VCaP (cell line): ENCODE data around the gene ADARB2.

Experiments
- H3K27ac ChIP-seq: fragments of 450-650 bp; 2 replicates; pipeline ENCODE4 v1.5.1; 2017
- TF ChIP-seq, protein P1 (sequence below): fragments of 450-650 bp; conservative IDR thresholded peaks from 2 replicates; pipeline ENCODE4 v1.5.1; 2017; ENCODE audit warnings: mild to moderate bottlenecking, moderate library complexity

Gene ADARB2

DNA sequence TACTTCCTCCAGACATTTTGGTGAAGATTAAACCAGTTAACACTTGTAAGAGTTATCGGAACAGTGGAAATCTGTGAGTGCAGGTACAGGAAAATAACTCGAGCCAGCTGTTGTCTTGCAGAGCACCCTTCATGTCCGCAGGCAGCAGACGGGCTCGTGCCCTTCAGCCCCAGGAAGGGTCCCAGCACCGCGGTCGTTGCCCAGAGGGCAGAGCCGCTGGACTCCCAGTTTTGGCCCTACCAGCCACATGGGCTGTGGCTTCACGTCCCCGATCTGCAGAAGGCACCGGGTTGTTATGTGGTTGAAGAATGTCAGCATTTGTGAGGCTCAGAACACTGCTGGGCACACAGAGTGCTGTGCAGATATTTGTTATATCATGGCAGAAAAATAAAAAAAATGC lies 7.2 kb upstream of the ADARB2 start:
- TF ChIP-seq, protein P1, sequence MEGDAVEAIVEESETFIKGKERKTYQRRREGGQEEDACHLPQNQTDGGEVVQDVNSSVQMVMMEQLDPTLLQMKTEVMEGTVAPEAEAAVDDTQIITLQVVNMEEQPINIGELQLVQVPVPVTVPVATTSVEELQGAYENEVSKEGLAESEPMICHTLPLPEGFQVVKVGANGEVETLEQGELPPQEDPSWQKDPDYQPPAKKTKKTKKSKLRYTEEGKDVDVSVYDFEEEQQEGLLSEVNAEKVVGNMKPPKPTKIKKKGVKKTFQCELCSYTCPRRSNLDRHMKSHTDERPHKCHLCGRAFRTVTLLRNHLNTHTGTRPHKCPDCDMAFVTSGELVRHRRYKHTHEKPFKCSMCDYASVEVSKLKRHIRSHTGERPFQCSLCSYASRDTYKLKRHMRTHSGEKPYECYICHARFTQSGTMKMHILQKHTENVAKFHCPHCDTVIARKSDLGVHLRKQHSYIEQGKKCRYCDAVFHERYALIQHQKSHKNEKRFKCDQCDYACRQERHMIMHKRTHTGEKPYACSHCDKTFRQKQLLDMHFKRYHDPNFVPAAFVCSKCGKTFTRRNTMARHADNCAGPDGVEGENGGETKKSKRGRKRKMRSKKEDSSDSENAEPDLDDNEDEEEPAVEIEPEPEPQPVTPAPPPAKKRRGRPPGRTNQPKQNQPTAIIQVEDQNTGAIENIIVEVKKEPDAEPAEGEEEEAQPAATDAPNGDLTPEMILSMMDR: no peak
- no peak overlapping the region for H3K27ac ChIP-seq

DNA sequence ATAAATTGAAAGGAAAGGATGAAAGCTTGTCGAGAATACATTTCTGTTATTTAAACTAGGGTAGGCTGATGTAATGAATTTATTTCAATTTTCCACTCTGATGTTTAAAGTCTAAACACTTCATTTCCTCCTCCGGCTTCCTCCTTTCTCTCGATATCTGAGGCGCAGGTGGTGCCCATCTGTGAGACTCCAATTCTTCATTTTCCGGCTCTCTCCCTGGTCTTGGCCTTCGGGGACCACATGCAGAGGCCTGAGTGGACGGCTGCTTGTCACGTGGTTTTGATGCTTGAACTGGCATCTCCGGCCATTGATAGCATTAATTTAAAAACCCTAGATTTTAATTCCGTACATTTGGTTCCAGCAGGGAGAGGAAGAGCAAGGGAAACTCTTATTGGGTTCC lies 5.8 kb upstream of the ADARB2 start:
- no peak overlapping the region for H3K27ac ChIP-seq
- TF ChIP-seq, protein P1: no peak

GRCh38 chr10:1741450-1741849 lies 4.1 kb upstream of the ADARB2 start:
- H3K27ac ChIP-seq: no peak overlapping the region
- TF ChIP-seq, protein P1: no peak

DNA sequence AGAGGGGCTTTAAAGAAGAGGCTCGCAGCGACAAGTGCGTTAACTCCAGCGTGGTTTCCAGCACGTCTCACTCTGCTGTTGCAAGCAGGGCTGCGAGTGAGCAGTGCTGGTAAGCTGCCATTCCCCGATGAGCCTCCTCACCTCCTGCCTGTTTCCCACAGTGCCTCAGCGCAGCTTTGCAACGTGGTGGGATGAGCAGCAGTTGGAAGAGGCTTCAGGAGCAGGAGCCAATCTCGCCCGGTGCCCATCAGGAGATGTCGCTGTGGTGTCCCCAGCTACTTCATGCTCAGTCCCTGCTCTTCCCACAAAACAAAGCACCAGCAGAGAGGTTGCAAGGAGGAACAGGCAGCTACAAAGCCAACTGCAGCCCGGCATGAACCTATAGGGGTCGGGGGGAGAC lies 2.4 kb upstream of the ADARB2 start:
- no peak overlapping the region for H3K27ac ChIP-seq
- TF ChIP-seq, protein P1: no peak

DNA sequence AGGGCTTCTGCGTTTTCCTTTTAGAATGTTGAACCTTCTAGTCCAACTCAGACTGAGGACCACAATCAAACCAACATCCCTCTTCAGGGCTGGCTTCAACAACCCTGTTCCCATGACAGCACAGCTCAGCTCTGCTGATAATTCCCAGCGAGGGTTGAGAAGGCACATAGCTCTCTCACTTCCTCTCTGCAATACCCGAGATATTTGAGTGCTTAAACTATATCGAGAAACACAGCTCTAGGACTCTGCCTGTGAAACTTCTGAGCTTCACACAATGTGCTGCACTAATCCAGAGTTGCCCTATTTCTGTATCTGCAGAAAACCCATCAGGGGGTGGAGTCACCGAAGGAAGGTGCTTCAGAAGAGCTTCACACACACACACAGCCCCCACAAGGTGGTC lies 1.6 kb upstream of the ADARB2 start:
- TF ChIP-seq, protein P1: no peak
- H3K27ac ChIP-seq: no peak overlapping the region

DNA sequence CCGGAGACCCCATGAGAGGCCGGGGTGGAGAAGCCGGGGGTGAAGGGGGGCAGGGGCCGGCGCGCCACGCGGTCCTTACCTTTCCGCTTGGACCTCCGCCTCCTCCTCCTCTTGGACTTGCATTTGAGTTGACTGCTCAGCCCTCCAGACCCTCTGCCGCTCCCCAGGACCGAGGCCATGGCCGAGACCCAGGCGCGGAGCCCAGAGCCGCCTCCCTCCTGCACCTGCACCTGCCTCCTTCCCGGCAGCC lies 428 bp downstream of the ADARB2 start:
- H3K27ac ChIP-seq: peak overlapping the region; percentile 93
- TF ChIP-seq, protein P1: no peak

DNA sequence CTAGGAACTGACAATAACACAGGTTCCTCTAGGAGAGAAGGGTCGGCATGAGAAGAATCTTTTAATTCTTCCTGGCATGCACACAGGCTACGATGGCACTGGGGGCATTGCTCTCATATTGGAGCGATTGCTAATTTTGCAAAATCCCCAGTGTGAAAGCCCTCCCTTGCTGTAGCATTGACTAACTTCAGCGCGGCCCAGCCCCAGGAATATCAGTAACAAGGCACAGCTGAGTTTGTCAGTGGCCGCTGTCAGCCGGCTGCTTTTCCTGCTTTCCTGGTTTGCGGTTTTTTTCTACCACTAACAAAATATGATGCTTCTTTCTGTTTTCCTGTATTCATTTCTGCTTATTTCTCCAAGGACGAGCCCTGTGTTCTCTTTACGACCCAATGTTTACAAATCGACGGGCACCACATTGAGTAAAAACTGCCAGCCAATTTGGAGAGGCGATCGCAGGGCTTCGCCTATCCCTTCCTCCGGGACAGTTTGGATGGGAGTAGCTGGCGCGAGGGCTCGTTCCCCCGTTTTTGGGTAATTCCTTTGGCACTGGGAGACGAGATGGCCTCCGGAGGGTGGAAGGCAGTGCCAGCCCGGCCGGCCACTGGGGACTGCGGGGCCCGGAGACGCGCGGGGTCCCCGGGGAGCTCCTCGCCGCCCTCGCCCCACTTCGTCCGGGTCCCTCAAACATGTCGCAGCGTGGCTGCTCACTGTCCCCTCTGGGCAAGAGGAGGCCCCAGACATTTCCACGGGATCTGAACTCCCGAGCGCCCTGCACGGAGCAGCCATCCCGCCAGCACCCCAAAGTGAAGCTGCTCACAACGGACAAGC lies 967 bp downstream of the ADARB2 start:
- TF ChIP-seq, protein P1: no peak
- H3K27ac ChIP-seq: peak overlapping the region; percentile 93
